HT-29 (cell line): ENCODE measurements around the gene HJV. TPM values are rescaled to one million over a fixed set of nuclear protein-coding genes. Genes with fewer than 3 reads are reported as not detected.

Experiments used
- DNase-seq: peaks from one replicate; pipeline ENCODE4 v3.0.0-alpha.2; 2015; ENCODE audit warnings: low spot score
- total RNA-seq: library from RNA; depleted of rRNA; stranded (reverse); fragments of >200 nt; shearing (Covaris generic); gene quantifications from 2 replicates; pipeline ENCODE4 v1.2.3, GENCODE V29; 2014

Gene HJV
- total RNA-seq, 1 experiment from 2014 or later = not detected

GRCh38 chr1:145992958-145993617 lies 28.4 kb downstream of the HJV start:
- no peak for DNase-seq

- DNase-seq = no peak
Observed at GRCh38 chr1:145992502-145992936, 29.0 kb downstream of the HJV start.

- no peak for DNase-seq
Observed at GRCh38 chr1:145991735-145992412, 29.7 kb downstream of the HJV start.

GRCh38 chr1:145990249-145990855 lies 31.2 kb downstream of the HJV start:
- DNase-seq = no peak

GRCh38 chr1:145988773-145989172 lies 32.8 kb downstream of the HJV start:
- DNase-seq = no peak

- no peak for DNase-seq
Observed at GRCh38 chr1:145987926-145988325, 33.6 kb downstream of the HJV start.

GRCh38 chr1:145986551-145986950 lies 35.0 kb downstream of the HJV start:
- no peak for DNase-seq

- DNase-seq = peak; percentile 68
Observed at GRCh38 chr1:145985502-145986439, 35.8 kb downstream of the HJV start.

GRCh38 chr1:145985129-145985501 lies 36.4 kb downstream of the HJV start:
- DNase-seq = no peak

GRCh38 chr1:145983960-145984830 lies 37.3 kb downstream of the HJV start:
- DNase-seq = no peak

GRCh38 chr1:145983206-145983675 lies 38.3 kb downstream of the HJV start:
- DNase-seq = peak; percentile 68

- no peak for DNase-seq
Observed at GRCh38 chr1:145982010-145982723, 39.4 kb downstream of the HJV start.

GRCh38 chr1:145980457-145980994 lies 41.0 kb downstream of the HJV start:
- DNase-seq = no peak

- no peak for DNase-seq
Observed at GRCh38 chr1:145979746-145980456, 41.6 kb downstream of the HJV start.

GRCh38 chr1:145978854-145979745 lies 42.4 kb downstream of the HJV start:
- peak; percentile 96 for DNase-seq

- no peak for DNase-seq
Observed at GRCh38 chr1:145978471-145978853, 43.1 kb downstream of the HJV start.

- peak; percentile 87 for DNase-seq
Observed at GRCh38 chr1:145977486-145978470, 43.8 kb downstream of the HJV start.
